Suprapubic skin (tissue), 3 donors: ENCODE measurements around the gene PRDM12.

Experiments used
- CTCF ChIP-seq, 2 donors: fragments of 200-600 bp in 1 of 2; fragments of 450-650 bp in 1 of 2; sonication (generic) in 1 of 2; IDR thresholded peaks; one replicate each; pipeline ENCODE4 v1.5.1; 2016 to 2019; ENCODE audit warnings: antibody characterized with exemption in 2 of 2, mild to moderate bottlenecking in 1 of 2, moderate library complexity in 1 of 2
- EP300 ChIP-seq: sonication (generic); formaldehyde crosslinking; IDR thresholded peaks from one replicate; pipeline ENCODE4 v1.6.1; 2017; ENCODE audit warnings: antibody characterized with exemption
- POLR2A ChIP-seq, 2 donors: fragments of 450-650 bp; IDR thresholded peaks; one replicate each; pipeline ENCODE4 v1.6.1; 2017; ENCODE audit warnings: antibody characterized with exemption in 2 of 2, mild to moderate bottlenecking in 2 of 2, moderate library complexity in 2 of 2

DNA sequence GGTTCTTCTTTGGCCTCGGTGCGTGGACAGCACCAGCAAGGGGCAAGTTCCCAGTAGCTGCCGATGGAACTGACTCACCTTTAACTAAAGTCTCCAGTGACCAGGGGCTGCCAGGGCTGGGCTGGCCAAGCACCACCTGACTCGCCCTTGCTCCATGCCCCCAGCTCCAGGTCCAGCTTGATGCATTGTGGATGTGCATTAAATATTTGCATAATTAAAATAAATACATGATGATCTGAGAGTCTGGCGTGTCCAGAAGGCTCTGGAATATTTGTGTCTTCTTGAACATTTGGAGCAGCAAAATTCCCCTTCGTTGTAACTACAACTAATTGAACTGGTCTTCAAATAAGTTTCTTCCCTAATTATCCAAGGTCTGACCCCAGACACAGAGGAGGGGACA is 9.5 kb upstream of the PRDM12 start:
- no peak for TF ChIP-seq POLR2A (IDR thresholded peaks at IDR 0.05)
- no peak for TF ChIP-seq CTCF (IDR thresholded peaks at IDR 0.05)
- TF ChIP-seq EP300, result no peak
